ENCODE data around the gene HSD17B2. TPM values are rescaled to one million over a fixed set of nuclear protein-coding genes. Genes with fewer than 3 reads are reported as not detected.

The HSD17B2 gene
- total and polyA plus RNA-seq, 7 experiments from 2014 or later = not detected

GRCh38 chr16:82070656-82071369 is 35.8 kb downstream of the HSD17B2 start:
- intact Hi-C loops (cut with micrococcal nuclease) = no loop called here
- Mint-ChIP-seq H3K36me3 (peaks cover 0 to 8% (median 0%) of the 10 kb centered on the region in 5 donors), H3K4me1 (no peaks in the 10 kb centered on the region), H3K4me3 (no peak overlapping the region), H3K27ac (peak overlapping the region in 1 of 9 donors; percentile 44), H3K9me3 (peaks cover 0 to 13% (median 2%) of the 10 kb centered on the region in 11 donors), H3K27me3 (peaks cover 3 to 51% (median 30%) of the 10 kb centered on the region in 5 donors)
- no peaks in the 10 kb centered on the region for H3K36me3 ChIP-seq (ENCODE audit: control insufficient read depth in 2 of 3, insufficient read depth in 3 of 3, low read length in 3 of 3)
- H3K27me3 ChIP-seq (ENCODE audit: control insufficient read depth in 2 of 2, insufficient read depth in 2 of 2, low read length in 2 of 2) = no peaks in the 10 kb centered on the region
- POLR2A ChIA-PET = no interaction called here
- DNase-seq = no peak
- H3K27ac ChIP-seq (ENCODE audit: low read depth, low read length) = no peak overlapping the region
- H3K4me3 ChIP-seq (ENCODE audit: low read length) = no peak overlapping the region
- CTCF ChIA-PET = no interaction called here
- ATAC-seq = no peak
- no peaks in the 10 kb centered on the region for H3K9me3 ChIP-seq (ENCODE audit: control insufficient read depth in 2 of 3, low read length in 3 of 3)
- H3K4me1 ChIP-seq (ENCODE audit: control insufficient read depth in 2 of 2, insufficient read depth in 2 of 2, low read length in 2 of 2) = no peaks in the 10 kb centered on the region

DNA sequence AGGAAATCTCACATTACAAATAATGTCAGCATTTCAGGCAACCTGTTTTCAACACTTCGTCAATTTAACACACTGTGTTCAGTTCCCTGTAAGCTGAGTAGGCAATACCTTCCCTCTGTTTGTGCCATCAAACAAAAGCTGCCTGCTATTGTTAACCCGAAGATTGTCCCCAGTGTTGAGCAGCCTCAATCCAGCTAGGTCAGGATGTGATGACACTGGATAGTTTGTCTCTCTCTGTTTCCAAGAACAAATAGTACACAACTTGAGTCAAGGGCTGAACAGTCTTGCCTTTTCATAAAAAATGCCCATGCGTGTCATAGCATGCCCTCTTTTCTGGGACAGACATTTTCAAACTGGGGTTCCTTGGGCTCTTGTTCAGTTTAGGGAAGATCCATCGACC is 36.4 kb downstream of the HSD17B2 start:
- Mint-ChIP-seq H3K4me1 (no peaks in the 10 kb centered on the region), H3K27me3 (peaks cover 5 to 51% (median 30%) of the 10 kb centered on the region in 5 donors), H3K4me3 (no peak overlapping the region), H3K27ac (no peak overlapping the region), H3K9me3 (peaks cover 0 to 13% (median 3%) of the 10 kb centered on the region in 11 donors), H3K36me3 (peaks cover 0 to 8% (median 0%) of the 10 kb centered on the region in 5 donors)
- H3K4me1 ChIP-seq (ENCODE audit: control insufficient read depth in 2 of 2, insufficient read depth in 2 of 2, low read length in 2 of 2) = no peaks in the 10 kb centered on the region
- ATAC-seq = no peak
- CTCF ChIA-PET = no interaction called here
- POLR2A ChIA-PET = no interaction called here
- no peaks in the 10 kb centered on the region for H3K27me3 ChIP-seq (ENCODE audit: control insufficient read depth in 2 of 2, insufficient read depth in 2 of 2, low read length in 2 of 2)
- no peak overlapping the region for H3K27ac ChIP-seq (ENCODE audit: low read depth, low read length)
- intact Hi-C loops (cut with micrococcal nuclease) = no loop called here
- H3K9me3 ChIP-seq (ENCODE audit: control insufficient read depth in 2 of 3, low read length in 3 of 3) = no peaks in the 10 kb centered on the region
- no peaks in the 10 kb centered on the region for H3K36me3 ChIP-seq (ENCODE audit: control insufficient read depth in 2 of 3, insufficient read depth in 3 of 3, low read length in 3 of 3)
- no peak for DNase-seq
- H3K4me3 ChIP-seq (ENCODE audit: low read length) = no peak overlapping the region

GRCh38 chr16:82072313-82072712 is 37.3 kb downstream of the HSD17B2 start:
- POLR2A ChIA-PET = no interaction called here
- Mint-ChIP-seq H3K9me3 (peaks cover 0 to 18% (median 6%) of the 10 kb centered on the region in 11 donors), H3K4me1 (no peaks in the 10 kb centered on the region), H3K27ac (no peak overlapping the region), H3K36me3 (peaks cover 0 to 8% (median 0%) of the 10 kb centered on the region in 5 donors), H3K27me3 (peaks cover 9 to 56% (median 30%) of the 10 kb centered on the region in 5 donors), H3K4me3 (no peak overlapping the region)
- Histone ChIP-seq H3K27ac (ENCODE audit: low read depth, low read length) (no peak overlapping the region), H3K9me3 (ENCODE audit: control insufficient read depth in 2 of 3, low read length in 3 of 3) (no peaks in the 10 kb centered on the region), H3K36me3 (ENCODE audit: control insufficient read depth in 2 of 3, insufficient read depth in 3 of 3, low read length in 3 of 3) (no peaks in the 10 kb centered on the region), H3K4me3 (ENCODE audit: low read length) (no peak overlapping the region), H3K27me3 (ENCODE audit: control insufficient read depth in 2 of 2, insufficient read depth in 2 of 2, low read length in 2 of 2) (no peaks in the 10 kb centered on the region), H3K4me1 (ENCODE audit: control insufficient read depth in 2 of 2, insufficient read depth in 2 of 2, low read length in 2 of 2) (no peaks in the 10 kb centered on the region)
- DNase-seq (no peak), ATAC-seq (no peak)
- intact Hi-C loops (cut with micrococcal nuclease) = no loop called here
- CTCF ChIA-PET = no interaction called here

DNA sequence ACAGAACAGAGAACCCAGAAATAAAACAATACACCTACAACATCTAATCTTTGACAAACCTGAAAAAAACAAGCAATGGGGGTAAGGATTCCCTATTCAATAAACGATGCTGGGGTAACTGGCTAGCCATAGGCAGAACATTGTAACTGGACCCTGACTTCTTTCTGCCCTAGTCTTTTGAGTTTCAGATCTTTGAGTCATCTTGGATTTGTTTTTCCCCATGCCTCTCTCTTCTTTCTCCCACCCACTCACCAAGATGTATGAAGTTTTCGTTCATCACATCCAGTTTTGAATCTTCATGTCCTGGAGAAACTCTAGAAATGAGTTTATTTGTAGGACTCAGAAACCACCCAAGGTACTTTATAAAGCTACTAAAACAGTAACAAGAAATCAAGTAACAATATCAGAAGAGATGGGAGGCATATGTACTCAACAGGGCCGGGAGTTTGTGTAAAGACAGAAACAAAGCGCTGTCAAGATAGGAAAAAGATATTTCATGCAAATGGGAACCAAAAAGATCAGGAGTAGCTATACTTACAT is 39.0 kb downstream of the HSD17B2 start:
- CTCF ChIA-PET = no interaction called here
- Histone ChIP-seq H3K9me3 (ENCODE audit: control insufficient read depth in 2 of 3, low read length in 3 of 3) (no peaks in the 10 kb centered on the region), H3K36me3 (ENCODE audit: control insufficient read depth in 2 of 3, insufficient read depth in 3 of 3, low read length in 3 of 3) (no peaks in the 10 kb centered on the region), H3K27me3 (ENCODE audit: control insufficient read depth in 2 of 2, insufficient read depth in 2 of 2, low read length in 2 of 2) (no peaks in the 10 kb centered on the region), H3K4me1 (ENCODE audit: control insufficient read depth in 2 of 2, insufficient read depth in 2 of 2, low read length in 2 of 2) (no peaks in the 10 kb centered on the region), H3K4me3 (ENCODE audit: low read length) (no peak overlapping the region), H3K27ac (ENCODE audit: low read depth, low read length) (no peak overlapping the region)
- intact Hi-C loops (cut with micrococcal nuclease) = no loop called here
- H3K4me3 Mint-ChIP-seq = no peak overlapping the region
- no peak for ATAC-seq
- H3K36me3 Mint-ChIP-seq = peaks cover 0 to 8% (median 0%) of the 10 kb centered on the region in 5 donors
- DNase-seq = no peak
- POLR2A ChIA-PET = no interaction called here
- peaks cover 21 to 63% (median 32%) of the 10 kb centered on the region in 5 donors for H3K27me3 Mint-ChIP-seq
- no peaks in the 10 kb centered on the region for H3K4me1 Mint-ChIP-seq
- H3K27ac Mint-ChIP-seq = no peak overlapping the region
- peaks cover 3 to 33% (median 12%) of the 10 kb centered on the region in 11 donors for H3K9me3 Mint-ChIP-seq

GRCh38 chr16:82078125-82078524 is 43.1 kb downstream of the HSD17B2 start:
- CTCF ChIA-PET = no interaction called here
- H3K4me3 Mint-ChIP-seq = no peak overlapping the region
- no peak overlapping the region for H3K27ac ChIP-seq (ENCODE audit: low read depth, low read length)
- no peak overlapping the region for H3K4me3 ChIP-seq (ENCODE audit: low read length)
- DNase-seq (no peak), ATAC-seq (no peak)
- no peaks in the 10 kb centered on the region for H3K36me3 ChIP-seq (ENCODE audit: control insufficient read depth in 2 of 3, insufficient read depth in 3 of 3, low read length in 3 of 3)
- no peak overlapping the region for H3K27ac Mint-ChIP-seq
- H3K4me1 Mint-ChIP-seq = peaks cover 0 to 8% (median 0%) of the 10 kb centered on the region in 7 donors
- H3K9me3 Mint-ChIP-seq = peaks cover 3 to 31% (median 13%) of the 10 kb centered on the region in 11 donors
- no peaks in the 10 kb centered on the region for H3K9me3 ChIP-seq (ENCODE audit: control insufficient read depth in 2 of 3, low read length in 3 of 3)
- H3K4me1 ChIP-seq (ENCODE audit: control insufficient read depth in 2 of 2, insufficient read depth in 2 of 2, low read length in 2 of 2) = no peaks in the 10 kb centered on the region
- intact Hi-C loops (cut with micrococcal nuclease) = no loop called here
- H3K27me3 Mint-ChIP-seq = peaks cover 14 to 50% (median 33%) of the 10 kb centered on the region in 5 donors
- POLR2A ChIA-PET = no interaction called here
- H3K36me3 Mint-ChIP-seq = peaks cover 0 to 3% (median 0%) of the 10 kb centered on the region in 5 donors
- H3K27me3 ChIP-seq (ENCODE audit: control insufficient read depth in 2 of 2, insufficient read depth in 2 of 2, low read length in 2 of 2) = no peaks in the 10 kb centered on the region

GRCh38 chr16:82079892-82080291 is 44.8 kb downstream of the HSD17B2 start:
- no peak for DNase-seq
- Histone ChIP-seq H3K4me3 (ENCODE audit: low read length) (no peak overlapping the region), H3K27me3 (ENCODE audit: control insufficient read depth in 2 of 2, insufficient read depth in 2 of 2, low read length in 2 of 2) (no peaks in the 10 kb centered on the region), H3K27ac (ENCODE audit: low read depth, low read length) (no peak overlapping the region), H3K9me3 (ENCODE audit: control insufficient read depth in 2 of 3, low read length in 3 of 3) (no peaks in the 10 kb centered on the region), H3K4me1 (ENCODE audit: control insufficient read depth in 2 of 2, insufficient read depth in 2 of 2, low read length in 2 of 2) (no peaks in the 10 kb centered on the region), H3K36me3 (ENCODE audit: control insufficient read depth in 2 of 3, insufficient read depth in 3 of 3, low read length in 3 of 3) (no peaks in the 10 kb centered on the region)
- H3K36me3 Mint-ChIP-seq = peaks cover 0 to 3% (median 0%) of the 10 kb centered on the region in 5 donors
- H3K27ac Mint-ChIP-seq = no peak overlapping the region
- intact Hi-C loops (cut with micrococcal nuclease) = no loop called here
- ChIA-PET CTCF (no interaction called here), POLR2A (no interaction called here)
- ATAC-seq = no peak
- H3K4me3 Mint-ChIP-seq = no peak overlapping the region
- H3K4me1 Mint-ChIP-seq = peaks cover 0 to 9% (median 0%) of the 10 kb centered on the region in 7 donors
- H3K27me3 Mint-ChIP-seq = peaks cover 19 to 46% (median 24%) of the 10 kb centered on the region in 5 donors
- H3K9me3 Mint-ChIP-seq = peaks cover 3 to 31% (median 13%) of the 10 kb centered on the region in 11 donors

- Mint-ChIP-seq H3K4me3 (no peak overlapping the region), H3K9me3 (peaks cover 3 to 27% (median 9%) of the 10 kb centered on the region in 11 donors), H3K27ac (peak overlapping the region in 1 of 9 donors; percentile 14), H3K36me3 (peaks cover 0 to 3% (median 0%) of the 10 kb centered on the region in 5 donors), H3K27me3 (peaks cover 17 to 44% (median 21%) of the 10 kb centered on the region in 5 donors), H3K4me1 (peaks cover 0 to 9% (median 0%) of the 10 kb centered on the region in 7 donors)
- CTCF ChIA-PET = no interaction called here
- POLR2A ChIA-PET = no interaction called here
- no peak for DNase-seq
- Histone ChIP-seq H3K4me1 (ENCODE audit: control insufficient read depth in 2 of 2, insufficient read depth in 2 of 2, low read length in 2 of 2) (no peaks in the 10 kb centered on the region), H3K4me3 (ENCODE audit: low read length) (no peak overlapping the region), H3K27me3 (ENCODE audit: control insufficient read depth in 2 of 2, insufficient read depth in 2 of 2, low read length in 2 of 2) (no peaks in the 10 kb centered on the region), H3K27ac (ENCODE audit: low read depth, low read length) (no peak overlapping the region), H3K36me3 (ENCODE audit: control insufficient read depth in 2 of 3, insufficient read depth in 3 of 3, low read length in 3 of 3) (no peaks in the 10 kb centered on the region), H3K9me3 (ENCODE audit: control insufficient read depth in 2 of 3, low read length in 3 of 3) (no peaks in the 10 kb centered on the region)
- no peak for ATAC-seq
- intact Hi-C loops (cut with micrococcal nuclease) = no loop called here
Measured at GRCh38 chr16:82081264-82081663, 46.2 kb downstream of the HSD17B2 start.
